CD4-positive, alpha-beta T cell treated with Interleukin-6 for 4 hours (primary cell): ENCODE data around the gene ACOT6.
"Not testable (repeated sequence)": the region's sequence is repeated elsewhere in the genome, so short reads cannot be mapped to it uniquely, and the experiment has no call there.

Experiments
- DNase-seq: peaks from one replicate; pipeline ENCODE4 v3.0.0-alpha.2; 2020; ENCODE audit warnings: mixed read lengths

ACOT6 gene

DNA sequence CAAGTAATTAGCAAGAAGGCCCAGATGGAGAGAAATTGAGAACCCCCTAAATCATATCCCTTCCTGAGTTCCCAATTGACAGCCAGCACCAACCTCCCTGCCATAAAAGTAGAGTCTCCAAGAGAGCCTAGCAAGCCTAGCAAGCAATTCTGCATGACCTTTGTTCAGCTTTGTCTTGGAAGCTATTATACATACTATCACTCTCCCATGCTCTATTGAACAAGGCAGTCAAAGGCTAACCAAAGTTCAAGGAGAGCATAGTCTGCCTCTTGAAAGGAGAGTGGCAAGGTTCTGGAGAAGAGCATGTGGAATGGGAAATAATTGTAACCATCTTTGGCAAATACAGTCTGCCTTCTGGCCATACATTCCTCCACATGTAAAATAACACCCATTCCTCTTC, 12.8 kb upstream of the ACOT6 start:
- DNase-seq, result no peak

GRCh38 chr14:73602994-73603393, 9.3 kb upstream of the ACOT6 start:
- DNase-seq, result no peak

GRCh38 chr14:73606271-73606670, 6.0 kb upstream of the ACOT6 start:
- DNase-seq, result no peak

DNA sequence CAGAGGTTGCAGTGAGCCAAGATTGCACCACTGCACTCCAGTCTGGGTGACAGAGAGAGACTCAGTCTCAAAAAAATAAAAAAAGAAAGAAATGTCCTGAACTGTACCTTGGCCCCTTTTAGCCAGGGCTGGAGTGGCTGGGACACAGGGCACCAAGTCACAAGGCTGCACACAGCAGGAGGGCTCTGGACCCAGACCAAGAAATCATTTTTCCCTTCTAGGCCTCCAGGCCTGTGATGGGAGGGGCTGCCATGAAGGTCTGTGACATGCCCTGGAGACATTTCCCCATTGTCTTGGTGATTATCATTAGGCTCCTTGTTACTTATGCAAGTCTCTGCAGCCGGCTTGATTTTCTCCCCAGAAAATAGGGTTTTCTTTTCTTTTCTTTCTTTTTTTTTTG, 5.1 kb upstream of the ACOT6 start:
- no peak for DNase-seq

GRCh38 chr14:73610687-73611086, 1.6 kb upstream of the ACOT6 start:
- no peak for DNase-seq

GRCh38 chr14:73613046-73613383, 698 bp downstream of the ACOT6 start:
- no peak for DNase-seq

DNA sequence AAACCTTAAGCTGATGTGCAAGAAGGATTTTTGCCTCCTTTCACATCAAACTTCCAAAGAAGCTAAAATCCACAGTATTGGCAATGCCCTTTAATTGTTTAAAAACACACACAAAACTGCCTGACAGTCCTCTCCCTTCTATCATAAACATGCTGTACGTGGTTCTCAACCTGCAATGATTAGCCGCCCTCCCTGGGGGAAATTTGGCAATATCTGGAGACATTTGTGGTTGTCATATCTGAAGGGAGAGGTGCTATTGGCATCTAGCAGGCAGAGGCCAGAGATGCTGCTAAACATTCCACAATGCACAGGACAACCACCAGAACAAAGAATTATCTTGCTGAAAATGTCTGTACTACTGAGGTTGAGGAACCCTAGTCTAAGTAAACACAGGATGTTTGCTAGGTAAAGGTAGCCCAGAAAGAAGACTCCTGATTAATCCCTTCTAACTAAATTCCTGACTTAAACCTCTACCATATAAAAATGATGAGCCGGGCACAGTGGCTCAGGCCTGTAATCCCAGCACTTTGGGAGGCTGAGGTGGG, 1.2 kb downstream of the ACOT6 start:
- no peak for DNase-seq

GRCh38 chr14:73616831-73617230, 4.5 kb downstream of the ACOT6 start:
- DNase-seq, result no peak

DNA sequence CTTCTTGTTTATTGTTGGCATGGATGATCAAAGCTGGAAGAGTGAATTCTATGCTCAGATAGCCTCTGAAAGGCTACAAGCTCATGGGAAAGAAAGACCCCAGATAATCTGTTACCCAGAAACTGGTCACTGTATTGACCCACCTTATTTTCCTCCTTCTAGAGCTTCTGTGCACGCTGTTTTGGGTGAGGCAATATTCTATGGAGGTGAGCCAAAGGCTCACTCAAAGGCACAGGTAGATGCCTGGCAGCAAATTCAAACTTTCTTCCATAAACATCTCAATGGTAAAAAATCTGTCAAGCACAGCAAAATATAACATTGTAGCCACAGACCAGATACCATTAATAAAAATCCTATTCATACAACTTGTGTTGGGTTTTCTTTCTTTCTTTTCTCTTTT, 7.2 kb downstream of the ACOT6 start:
- no peak for DNase-seq

DNA sequence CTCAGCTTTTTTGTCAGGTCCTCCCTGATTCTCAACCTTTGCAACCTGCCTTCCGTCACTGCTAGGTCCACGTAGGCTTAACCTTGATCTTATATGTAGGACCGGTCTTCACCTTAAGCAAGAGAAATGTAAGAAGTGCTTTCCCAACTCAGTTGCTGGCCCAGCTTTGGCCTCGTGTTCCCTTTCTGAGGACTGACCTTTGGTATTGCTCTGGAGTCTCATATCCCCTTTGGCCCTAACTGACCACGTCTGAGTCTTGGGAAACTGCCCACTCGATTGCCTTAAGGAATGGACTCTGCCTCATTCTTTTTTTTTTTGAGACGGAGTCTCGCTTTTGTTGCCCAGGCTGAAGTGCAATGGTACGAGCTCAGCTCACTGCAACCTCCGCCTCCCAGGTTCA, 8.0 kb downstream of the ACOT6 start:
- DNase-seq, result no peak

DNA sequence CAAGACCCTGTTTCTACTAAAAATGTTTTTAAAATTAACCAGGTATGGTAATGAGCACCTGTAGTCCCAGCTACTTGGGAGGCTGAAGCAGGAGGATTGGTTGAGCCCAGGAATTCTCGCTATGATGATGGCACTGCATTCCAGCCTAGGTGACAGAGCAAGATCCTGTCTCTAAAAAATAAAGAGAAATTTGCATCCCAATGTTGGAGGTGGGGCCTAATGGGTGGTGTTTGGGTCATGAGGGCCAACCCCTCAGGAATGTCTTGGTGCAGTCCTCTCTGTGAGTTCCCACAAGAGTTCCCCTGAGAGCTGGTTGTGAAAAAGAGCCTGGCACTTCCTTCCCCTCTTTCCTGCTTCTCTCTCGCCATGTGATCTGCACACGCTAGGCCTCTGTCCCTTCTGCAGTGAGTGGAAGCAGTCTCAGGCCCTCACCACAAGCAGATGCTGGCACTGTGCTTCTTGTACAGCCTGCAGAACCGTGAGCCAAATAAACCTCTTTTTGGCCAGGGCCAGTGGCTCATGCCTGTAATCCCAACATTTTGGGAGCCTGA, 11.3 kb downstream of the ACOT6 start:
- no peak for DNase-seq

GRCh38 chr14:73625706-73626105, 13.4 kb downstream of the ACOT6 start:
- no peak for DNase-seq

DNA sequence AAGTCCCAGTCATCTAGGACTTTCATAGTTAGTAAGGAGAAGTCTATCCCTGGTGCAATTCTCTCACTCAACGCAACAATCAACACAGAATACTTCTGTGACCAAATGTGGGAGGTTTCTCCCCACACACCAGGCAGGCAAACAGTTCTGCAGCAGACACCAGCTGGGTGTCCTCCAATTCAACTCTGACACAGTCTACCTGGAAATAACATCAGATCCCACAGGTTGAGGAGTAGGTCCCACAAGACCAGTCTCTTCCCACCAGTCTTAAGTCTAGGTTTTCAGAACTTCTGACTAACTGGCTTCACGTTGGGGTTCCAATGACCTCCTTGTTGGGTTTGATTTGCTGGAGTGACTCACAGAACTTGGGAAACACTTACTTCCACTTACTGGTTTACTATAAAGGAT, 14.8 kb downstream of the ACOT6 start:
- no peak for DNase-seq

DNA sequence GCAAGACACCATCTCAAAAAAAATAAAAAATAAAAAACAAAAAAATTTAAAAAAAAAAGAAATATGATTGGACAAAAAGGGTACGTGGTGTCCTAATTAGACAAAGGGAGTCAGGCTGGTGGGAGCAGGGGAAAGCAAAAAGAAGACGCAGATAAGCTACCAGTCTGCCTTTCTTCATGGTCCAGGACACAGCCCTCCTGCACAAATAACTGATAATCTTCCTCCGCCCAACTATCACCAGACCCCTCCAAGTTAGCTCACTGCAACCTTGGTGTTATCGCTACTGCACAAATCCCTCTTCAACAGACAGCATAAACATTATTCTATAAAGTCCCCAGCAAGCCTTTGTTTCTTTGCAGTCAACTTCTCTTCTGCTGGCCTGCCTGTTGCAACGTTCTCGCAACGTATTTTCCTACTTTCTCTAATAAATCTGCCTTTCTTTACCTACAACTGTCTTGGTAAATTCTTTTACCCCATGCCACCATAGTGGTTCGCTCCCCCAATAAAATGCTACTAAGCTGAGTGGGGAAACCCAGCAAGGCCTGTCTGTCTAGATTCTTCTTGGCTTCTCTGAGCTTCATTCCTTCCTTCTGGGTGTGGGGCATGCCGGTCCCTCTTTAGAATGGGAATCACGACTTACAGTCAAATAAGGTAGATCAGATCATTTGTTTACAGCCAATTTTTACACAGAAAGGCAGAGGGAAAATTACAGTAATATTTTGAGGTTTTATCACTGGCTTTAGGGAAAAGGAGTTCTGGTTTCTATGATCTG, 17.9 kb downstream of the ACOT6 start:
- DNase-seq, result no peak

DNA sequence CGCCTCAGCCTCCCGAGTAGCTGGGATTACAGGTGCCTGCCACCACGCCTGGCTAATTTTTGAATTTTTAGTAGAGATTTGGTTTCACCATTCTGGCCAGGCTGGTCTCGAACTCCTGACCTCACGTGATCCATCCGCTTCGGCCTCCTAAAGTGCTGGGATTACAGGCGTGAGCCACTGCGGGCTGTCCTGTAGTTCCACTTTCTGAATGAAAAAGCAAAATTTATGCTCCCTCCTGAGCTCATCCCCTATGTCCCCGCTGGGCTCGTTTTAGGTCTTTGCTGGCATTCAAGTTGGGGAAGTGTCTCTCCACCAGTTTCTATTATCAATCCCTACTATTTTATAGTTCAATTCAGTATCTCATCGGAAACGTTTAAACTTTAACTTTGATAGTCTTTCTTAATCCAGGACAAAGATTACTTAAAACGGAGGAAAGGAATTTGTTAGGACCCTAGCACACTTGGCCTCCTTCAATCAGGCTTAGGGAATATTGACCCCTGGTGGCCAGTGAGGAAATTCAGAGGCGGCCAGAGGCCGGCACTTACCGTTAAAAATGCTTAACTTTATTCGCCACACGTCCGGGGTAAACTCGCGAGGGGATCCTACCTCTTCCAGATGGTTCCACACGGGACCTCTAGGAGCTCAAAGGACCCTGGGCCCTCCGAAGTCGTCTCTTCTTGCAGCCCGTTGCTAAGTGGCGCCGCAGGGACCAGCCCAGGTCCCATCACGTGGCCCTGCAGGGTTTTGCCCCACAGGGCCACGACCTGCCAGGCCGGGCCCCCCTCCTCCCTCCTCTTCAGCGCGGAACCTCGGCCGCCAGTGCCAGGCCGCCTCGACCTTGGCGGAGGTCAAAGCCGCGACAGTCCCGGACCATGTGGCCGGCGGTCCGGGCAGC, 21.0 kb downstream of the ACOT6 start:
- DNase-seq, result peak; percentile 70

- peak; percentile 12 for DNase-seq
These were observed 21.9 kb downstream of the ACOT6 start for GRCh38 chr14:73634011-73634833.

DNA sequence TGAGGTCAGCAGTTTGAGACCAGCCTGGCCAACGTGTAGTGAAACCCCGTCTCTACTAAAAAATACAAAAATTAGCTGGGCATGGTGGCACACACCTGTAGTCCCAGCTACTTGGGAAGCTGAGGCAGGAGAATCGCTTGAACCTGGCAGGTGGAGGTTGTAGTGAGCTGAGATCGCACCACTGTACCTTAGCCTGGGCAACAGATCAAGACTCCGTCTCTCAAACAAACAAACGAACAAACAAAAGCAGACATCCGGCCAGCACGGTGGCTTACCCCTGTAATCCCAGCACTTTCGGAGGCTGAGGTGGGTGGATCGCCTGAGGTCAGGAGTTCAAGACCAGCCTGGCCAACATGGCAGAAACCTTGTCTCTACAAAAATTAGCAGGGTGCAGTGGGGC, 24.0 kb downstream of the ACOT6 start:
- DNase-seq, result not testable (repeated sequence)

GRCh38 chr14:73637830-73638229, 25.5 kb downstream of the ACOT6 start:
- DNase-seq, result no peak

DNA sequence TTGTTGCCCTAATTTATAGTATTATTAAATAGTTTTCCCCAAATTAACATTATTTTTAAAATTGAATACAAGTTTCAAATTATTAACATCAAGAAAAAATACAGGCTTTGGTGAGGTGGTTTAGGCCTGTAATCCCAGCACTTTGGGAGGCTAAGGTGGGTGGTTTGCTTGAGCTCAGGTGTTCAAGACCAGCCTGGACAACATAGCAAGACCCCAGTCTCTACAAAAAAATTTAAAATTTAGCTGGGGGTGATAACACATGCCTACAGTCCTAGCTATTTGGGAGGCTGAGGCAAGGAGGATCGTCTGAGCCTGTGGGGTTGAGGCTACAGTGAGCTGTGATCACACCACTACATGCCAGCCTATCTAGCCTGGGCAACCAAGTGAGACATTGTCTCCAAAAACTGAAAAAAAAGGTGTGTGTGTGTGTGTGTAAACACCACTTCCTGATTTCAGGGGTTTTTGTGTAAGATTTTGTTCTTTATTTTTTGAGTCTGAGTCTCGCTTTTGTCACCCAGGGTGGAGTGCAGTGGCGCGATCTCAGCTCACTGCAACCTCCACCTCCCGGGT, 28.6 kb downstream of the ACOT6 start:
- no peak for DNase-seq

- peak; percentile 95 for DNase-seq
These were observed 32.4 kb downstream of the ACOT6 start, which contains the start of gene DNAL1 for GRCh38 chr14:73644531-73645247. Gene DNAL1 (plus strand): TSS chr14:73644986. CDS start chr14:73645040, 54 bp downstream.

DNA sequence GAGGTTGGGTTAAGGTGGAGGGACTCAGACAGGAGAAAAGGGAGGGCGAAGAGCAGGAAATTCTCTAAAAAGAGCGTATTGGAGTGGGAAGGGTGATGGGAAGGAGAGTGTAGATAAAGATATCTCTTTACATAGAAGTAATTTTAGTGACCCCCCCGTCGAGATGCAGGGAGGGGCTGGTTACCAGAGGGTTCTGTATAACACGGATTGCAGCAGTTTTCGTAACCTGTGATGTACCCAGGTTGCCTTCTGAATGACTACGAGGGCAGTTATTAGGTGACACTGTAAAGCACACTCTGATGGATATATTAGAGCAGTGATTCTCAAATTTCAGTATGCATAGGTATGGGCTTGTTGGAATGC, 32.9 kb downstream of the ACOT6 start:
- DNase-seq, result no peak

DNA sequence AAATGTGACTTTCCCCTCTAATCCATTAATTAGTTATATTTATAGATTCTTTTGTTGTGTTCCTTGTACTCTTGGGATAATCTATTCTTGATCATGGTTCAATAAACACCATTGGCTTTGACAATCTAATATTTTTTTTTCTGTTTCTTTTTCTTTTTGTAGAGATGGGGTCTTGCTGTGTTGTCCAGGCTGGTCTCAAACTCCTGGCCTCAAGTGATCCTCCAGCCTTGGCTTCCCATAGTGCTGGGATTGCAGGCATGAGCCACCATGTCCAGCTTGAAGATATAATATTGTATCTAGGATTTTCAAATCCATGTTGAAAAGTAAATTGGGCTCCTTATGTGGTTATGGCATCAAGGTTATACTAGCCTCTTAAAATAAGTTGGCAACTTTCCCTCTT, 38.7 kb downstream of the ACOT6 start:
- no peak for DNase-seq
